ENCODE results near the gene BNIP3. TPM values are rescaled to one million over a fixed set of nuclear protein-coding genes. Genes with fewer than 3 reads are reported as not detected.

BNIP3 gene
- total and polyA plus RNA-seq, 2 donors (not counting 3 experiments of a cell fraction or from before 2014, with no cell fraction given): 51.4 to 53.3 TPM

- Histone ChIP-seq H3K9me1 (replicated peaks; ENCODE audit: control insufficient read depth, extremely low read depth, insufficient read depth, low read length) (no peaks in the 10 kb centered on the region), H4K20me1 (replicated peaks; ENCODE audit: control insufficient read depth, extremely low read depth, insufficient read depth, low read length) (no peaks in the 10 kb centered on the region), H3K27me3 (ENCODE audit: control insufficient read depth in 2 of 2, insufficient read depth in 2 of 2, low read length in 2 of 2) (no peaks in the 10 kb centered on the region), H3K4me2 (ENCODE audit: insufficient read depth, low read length) (no peak overlapping the region), H3K36me3 (ENCODE audit: control insufficient read depth in 2 of 2, extremely low read depth in 1 of 2, insufficient read depth in 2 of 2, low read length in 2 of 2) (no peaks in the 10 kb centered on the region), H2AFZ (ENCODE audit: low read depth, low read length) (no peak overlapping the region), H3K9ac (replicated peaks; ENCODE audit: extremely low read depth, insufficient read depth, low read length) (no peak overlapping the region), H3K4me1 (ENCODE audit: control insufficient read depth, extremely low read depth, insufficient read depth, low read length) (peaks cover 7% of the 10 kb centered on the region), H3K9me3 (replicated peaks; ENCODE audit: control insufficient read depth, insufficient read depth, low read length) (no peaks in the 10 kb centered on the region), H3K27ac (ENCODE audit: insufficient read depth, low read depth, low read length) (no peak overlapping the region), H3K4me3 (replicated peaks in 1 of 3; ENCODE audit: insufficient read depth in 1 of 3, low read depth in 1 of 3, low read length in 3 of 3) (no peak overlapping the region), H3K79me2 (ENCODE audit: control insufficient read depth, insufficient read depth, low read length) (no peaks in the 10 kb centered on the region)
- intact Hi-C loops (cut with micrococcal nuclease) (no loop called here), dilution Hi-C loops (cut with MboI; ENCODE audit: extremely low pct_ligation_motif_present, low sequenced_read_pairs) (no loop called here)
- ChIA-PET CTCF (interaction anchor here (1.5 kb wide), 1 partner anchor 29 kb away, joined by 7 read pairs; no protein-coding TSS in a partner anchor), POLR2A (no interaction called here)
- DNase-seq (ENCODE audit: low read depth, low spot score) (no peak), FAIRE-seq (no peak)
- TF ChIP-seq MAX (IDR thresholded peaks at IDR 0.05; ENCODE audit: insufficient read depth, insufficient read length): no peak
- TF ChIP-seq EZH2 (IDR thresholded peaks at IDR 0.05; ENCODE audit: borderline replicate concordance, low read depth, low read length, severe bottlenecking): no peak
- TF ChIP-seq JUN (IDR thresholded peaks at IDR 0.05; ENCODE audit: borderline replicate concordance, insufficient read depth, insufficient read length, low read depth): no peak
- no peak for TF ChIP-seq GATA2 (IDR thresholded peaks at IDR 0.05; ENCODE audit: insufficient read depth, insufficient read length, low read depth, low read length)
- no peak for TF ChIP-seq CTCF (IDR thresholded peaks at IDR 0.05; ENCODE audit: extremely low read depth in 1 of 2, insufficient read depth in 1 of 2, low read depth in 1 of 2, low read length in 2 of 2)
- no peak for TF ChIP-seq POLR2AphosphoS5 (IDR thresholded peaks at IDR 0.05; ENCODE audit: insufficient read depth, low read depth, low read length)
- TF ChIP-seq FOS (IDR thresholded peaks at IDR 0.05; ENCODE audit: borderline replicate concordance, insufficient read depth, low read length): no peak
- TF ChIP-seq POLR2A (IDR thresholded peaks at IDR 0.05; ENCODE audit: low read depth, low read length): no peak
- no peak for TF ChIP-seq MYC (IDR thresholded peaks at IDR 0.05; ENCODE audit: low read depth, low read length)
- no TSS peak for BruUV-seq (replicated peaks)
Observed at GRCh38 chr10:131994435-131994834, 12.7 kb upstream of the BNIP3 start.

Measured in endothelial cell of umbilical vein (primary cell).